ENCODE measurements around the gene ZCRB1. TPM values are rescaled to one million over a fixed set of nuclear protein-coding genes. Genes with fewer than 3 reads are reported as not detected.
A peak's percentile ranks its signal among the peaks of the same experiment; 100 is the strongest.
"Not testable (repeated sequence)": the region's sequence is repeated elsewhere in the genome, so short reads cannot be mapped to it uniquely, and the experiment has no call there.

ZCRB1 gene
- total RNA-seq, 1 donor from 2014 or later: 54.5 TPM

- H3K4me3 Mint-ChIP-seq (ENCODE audit: low read depth): no peak overlapping the region
- peaks cover 2% of the 10 kb centered on the region for H3K36me3 Mint-ChIP-seq (ENCODE audit: insufficient read depth)
- H3K4me1 Mint-ChIP-seq (ENCODE audit: low read depth): peaks cover 13% of the 10 kb centered on the region
- no peak for DNase-seq (ENCODE audit: low spot score, unreplicated experiment)
- H3K27me3 Mint-ChIP-seq: no peaks in the 10 kb centered on the region
- TF ChIP-seq, protein P1, sequence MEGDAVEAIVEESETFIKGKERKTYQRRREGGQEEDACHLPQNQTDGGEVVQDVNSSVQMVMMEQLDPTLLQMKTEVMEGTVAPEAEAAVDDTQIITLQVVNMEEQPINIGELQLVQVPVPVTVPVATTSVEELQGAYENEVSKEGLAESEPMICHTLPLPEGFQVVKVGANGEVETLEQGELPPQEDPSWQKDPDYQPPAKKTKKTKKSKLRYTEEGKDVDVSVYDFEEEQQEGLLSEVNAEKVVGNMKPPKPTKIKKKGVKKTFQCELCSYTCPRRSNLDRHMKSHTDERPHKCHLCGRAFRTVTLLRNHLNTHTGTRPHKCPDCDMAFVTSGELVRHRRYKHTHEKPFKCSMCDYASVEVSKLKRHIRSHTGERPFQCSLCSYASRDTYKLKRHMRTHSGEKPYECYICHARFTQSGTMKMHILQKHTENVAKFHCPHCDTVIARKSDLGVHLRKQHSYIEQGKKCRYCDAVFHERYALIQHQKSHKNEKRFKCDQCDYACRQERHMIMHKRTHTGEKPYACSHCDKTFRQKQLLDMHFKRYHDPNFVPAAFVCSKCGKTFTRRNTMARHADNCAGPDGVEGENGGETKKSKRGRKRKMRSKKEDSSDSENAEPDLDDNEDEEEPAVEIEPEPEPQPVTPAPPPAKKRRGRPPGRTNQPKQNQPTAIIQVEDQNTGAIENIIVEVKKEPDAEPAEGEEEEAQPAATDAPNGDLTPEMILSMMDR (IDR thresholded peaks at IDR 0.05; ENCODE audit: unreplicated experiment): peak; percentile 62
- H3K9me3 Mint-ChIP-seq (ENCODE audit: low read depth): no peaks in the 10 kb centered on the region
- H3K27ac Mint-ChIP-seq: no peak overlapping the region
These were observed 6.7 kb upstream of the ZCRB1 start for GRCh38 chr12:42332301-42333285.

DNA sequence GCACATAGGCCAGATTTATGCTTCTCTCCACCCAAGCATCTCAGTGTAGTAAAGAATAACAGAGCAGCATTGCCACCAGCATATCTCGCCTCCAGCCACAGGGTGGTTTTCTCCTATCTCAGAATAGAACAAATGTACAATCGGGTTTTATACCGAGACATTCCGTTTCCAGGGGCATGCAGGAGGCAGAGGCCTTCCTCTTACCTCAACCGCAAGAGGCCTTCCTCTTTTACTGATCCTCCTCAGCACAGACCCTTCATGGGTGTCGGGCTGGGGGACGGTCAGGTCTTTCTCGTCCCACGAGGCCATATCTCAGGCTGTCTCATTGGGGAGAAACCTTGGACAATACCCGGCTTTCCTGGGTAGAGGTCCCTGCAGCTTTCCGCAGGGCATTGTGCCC is 4.2 kb upstream of the ZCRB1 start:
- not testable (repeated sequence) for H3K9me3 Mint-ChIP-seq (ENCODE audit: low read depth); DNase-seq (ENCODE audit: low spot score, unreplicated experiment); H3K27me3 Mint-ChIP-seq; H3K36me3 Mint-ChIP-seq (ENCODE audit: insufficient read depth); H3K27ac Mint-ChIP-seq; H3K4me3 Mint-ChIP-seq (ENCODE audit: low read depth)
- peaks cover 26% of the 10 kb centered on the region for H3K4me1 Mint-ChIP-seq (ENCODE audit: low read depth)

DNA sequence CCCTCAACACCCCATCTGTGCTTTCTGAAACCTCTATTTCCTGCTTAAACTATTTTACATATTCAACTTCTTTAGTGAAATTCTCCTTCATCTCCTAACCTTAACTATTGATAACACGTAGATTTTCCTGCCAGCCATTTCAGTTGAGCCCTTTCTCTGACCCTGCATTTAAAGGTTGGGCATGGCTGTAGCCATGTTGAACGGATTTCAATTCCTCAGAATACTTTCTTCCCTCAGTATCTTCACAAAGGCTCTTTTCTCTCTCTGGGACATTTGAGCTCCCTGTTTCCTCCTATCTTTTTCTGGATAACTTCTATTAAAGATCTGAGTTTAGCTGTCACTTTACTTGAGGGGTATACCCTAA is 1.3 kb upstream of the ZCRB1 start:
- TF ChIP-seq, protein P1 (IDR thresholded peaks at IDR 0.05; ENCODE audit: unreplicated experiment): no peak
- Mint-ChIP-seq H3K27me3 (no peaks in the 10 kb centered on the region), H3K27ac (peak overlapping the region; percentile 40)

DNA sequence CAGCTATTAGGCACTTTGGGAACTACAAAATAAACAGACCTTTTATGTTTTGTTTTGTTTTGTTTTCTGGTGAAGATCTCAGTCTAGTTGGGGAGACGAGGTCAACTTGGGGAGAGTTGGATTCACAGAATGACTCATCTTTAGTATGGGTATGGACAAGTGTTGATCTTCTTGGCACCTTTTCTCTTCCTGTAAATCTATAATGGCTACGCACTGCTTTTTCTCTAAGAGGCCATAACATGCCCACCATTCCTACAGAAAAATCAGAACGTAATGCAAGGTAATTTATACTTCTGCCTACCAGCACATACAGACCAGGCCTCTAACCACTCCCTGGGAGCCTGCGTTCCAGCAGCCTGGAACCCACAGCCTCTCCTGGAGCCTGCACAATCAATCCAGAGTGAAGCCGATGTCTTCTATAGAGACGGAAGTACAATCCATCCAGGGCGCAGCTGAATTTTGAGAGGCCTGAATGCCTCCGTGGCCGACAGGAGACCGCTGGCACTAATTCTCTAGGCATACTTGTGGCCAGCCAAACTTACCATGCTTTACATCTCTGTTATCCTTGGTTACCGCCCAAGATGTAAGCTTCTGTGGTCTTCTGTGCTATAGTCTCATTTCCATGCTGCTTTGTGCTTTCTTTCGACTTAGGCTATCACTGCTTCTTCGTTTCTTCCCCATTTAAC is 790 bp upstream of the ZCRB1 start:
- TF ChIP-seq, protein P1 (IDR thresholded peaks at IDR 0.05; ENCODE audit: unreplicated experiment): no peak
- H3K9me3 Mint-ChIP-seq (ENCODE audit: low read depth): no peaks in the 10 kb centered on the region
- peak overlapping the region; percentile 99 for H3K27ac Mint-ChIP-seq
- peaks cover 36% of the 10 kb centered on the region for H3K4me1 Mint-ChIP-seq (ENCODE audit: low read depth)
- H3K36me3 Mint-ChIP-seq (ENCODE audit: insufficient read depth): peaks cover 6% of the 10 kb centered on the region
- H3K4me3 Mint-ChIP-seq (ENCODE audit: low read depth): peak overlapping the region; percentile 95
- H3K27me3 Mint-ChIP-seq: no peaks in the 10 kb centered on the region
- DNase-seq (ENCODE audit: low spot score, unreplicated experiment): no peak

More for the DNA sequence above, 1.3 kb upstream of the ZCRB1 start:
- peaks cover 36% of the 10 kb centered on the region for H3K4me1 Mint-ChIP-seq (ENCODE audit: low read depth)
- peaks cover 5% of the 10 kb centered on the region for H3K36me3 Mint-ChIP-seq (ENCODE audit: insufficient read depth)
- peak overlapping the region; percentile 95 for H3K4me3 Mint-ChIP-seq (ENCODE audit: low read depth)
- H3K9me3 Mint-ChIP-seq (ENCODE audit: low read depth): no peaks in the 10 kb centered on the region
- DNase-seq (ENCODE audit: low spot score, unreplicated experiment): no peak

DNA sequence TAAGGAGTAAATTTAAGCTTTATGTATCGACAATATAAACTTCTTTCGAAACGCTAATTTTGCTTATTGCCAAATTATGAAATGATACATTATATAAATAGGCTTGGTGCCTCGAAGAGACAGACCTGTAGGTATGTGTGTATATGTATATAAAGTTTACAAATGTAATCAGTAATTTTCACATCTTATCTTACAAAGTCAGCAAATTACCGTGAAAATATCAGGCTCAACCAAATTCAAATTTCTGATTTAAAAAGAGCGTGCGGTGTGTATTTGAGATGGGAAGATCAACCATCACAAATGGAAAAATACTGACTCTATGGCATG is 605 bp downstream of the ZCRB1 start:
- Mint-ChIP-seq H3K4me1 (ENCODE audit: low read depth) (peaks cover 32% of the 10 kb centered on the region), H3K36me3 (ENCODE audit: insufficient read depth) (peaks cover 18% of the 10 kb centered on the region), H3K4me3 (ENCODE audit: low read depth) (peak overlapping the region; percentile 95), H3K9me3 (ENCODE audit: low read depth) (no peaks in the 10 kb centered on the region), H3K27me3 (peaks cover 5% of the 10 kb centered on the region), H3K27ac (peak overlapping the region; percentile 99)
- DNase-seq (ENCODE audit: low spot score, unreplicated experiment): no peak
- TF ChIP-seq, protein P1 (IDR thresholded peaks at IDR 0.05; ENCODE audit: unreplicated experiment): no peak
